Stromal cell of bone marrow (primary cell): ENCODE measurements around the gene GPSM1.

Experiments used
- DNase-seq: peaks from one replicate; pipeline ENCODE4 v3.0.0-alpha.2; 2012; ENCODE audit warnings: low read depth

The GPSM1 gene

DNA sequence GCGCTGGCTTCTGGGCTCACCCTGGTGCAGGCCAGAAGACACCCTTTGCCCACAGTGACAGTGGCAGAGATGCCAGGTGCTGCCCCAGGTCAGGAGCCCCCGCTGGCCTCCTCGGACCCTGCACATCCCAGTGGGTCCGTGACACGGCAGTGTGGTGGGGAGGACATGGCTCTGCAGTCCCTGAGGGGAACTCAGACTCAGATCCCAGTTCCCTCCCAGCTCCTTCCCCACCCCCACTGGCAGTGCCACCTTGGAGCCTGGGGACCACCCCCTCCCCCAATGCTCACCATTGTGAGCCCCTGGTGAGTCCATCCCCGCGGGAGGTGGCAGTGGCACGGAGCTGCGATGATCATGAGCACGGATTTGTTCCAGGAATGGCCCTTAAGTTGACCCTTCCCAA lies 22.9 kb upstream of the GPSM1 start:
- no peak for DNase-seq

DNA sequence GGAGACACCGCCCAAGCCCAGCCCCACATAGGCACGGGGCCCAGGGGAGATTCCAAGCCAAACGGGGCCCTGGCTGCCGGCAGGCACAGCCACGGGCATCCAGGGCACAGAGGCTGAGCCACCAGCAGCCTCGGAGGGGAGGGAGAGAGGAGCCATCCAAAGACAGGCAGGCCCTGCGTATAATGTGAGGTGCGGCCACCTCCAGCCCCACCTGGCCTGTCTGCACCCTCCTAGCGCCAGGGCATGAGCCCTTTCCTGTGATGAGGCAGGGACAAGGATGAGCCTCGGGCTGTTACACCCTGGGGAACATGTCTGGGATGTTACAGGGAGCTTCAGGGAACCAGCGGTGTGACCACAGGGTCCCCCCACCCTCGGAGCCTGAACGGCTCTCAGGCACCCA lies 22.4 kb upstream of the GPSM1 start:
- DNase-seq, result no peak

DNA sequence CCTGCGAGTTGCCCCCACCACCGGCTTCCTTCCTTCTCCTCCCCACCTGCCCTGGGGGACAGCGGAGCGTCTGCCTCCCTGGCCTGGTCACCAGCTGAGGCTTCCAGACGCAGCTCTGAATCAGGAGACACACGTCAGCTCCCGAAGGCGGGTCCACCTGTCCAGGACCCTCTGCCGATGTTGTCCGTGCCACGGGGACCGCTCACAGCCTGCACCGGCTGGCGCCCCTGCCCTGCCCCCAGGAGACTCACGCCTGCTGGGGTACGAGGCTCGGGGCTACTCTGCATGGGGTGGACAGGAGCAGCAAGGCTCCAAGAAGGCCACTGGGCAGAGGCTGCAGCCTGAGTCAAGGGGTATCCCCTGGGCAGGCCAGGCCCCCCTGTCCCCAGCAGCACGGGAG lies 21.5 kb upstream of the GPSM1 start:
- no peak for DNase-seq

- no peak for DNase-seq
These were observed 20.8 kb upstream of the GPSM1 start for GRCh38 chr9:136306211-136307208.

DNA sequence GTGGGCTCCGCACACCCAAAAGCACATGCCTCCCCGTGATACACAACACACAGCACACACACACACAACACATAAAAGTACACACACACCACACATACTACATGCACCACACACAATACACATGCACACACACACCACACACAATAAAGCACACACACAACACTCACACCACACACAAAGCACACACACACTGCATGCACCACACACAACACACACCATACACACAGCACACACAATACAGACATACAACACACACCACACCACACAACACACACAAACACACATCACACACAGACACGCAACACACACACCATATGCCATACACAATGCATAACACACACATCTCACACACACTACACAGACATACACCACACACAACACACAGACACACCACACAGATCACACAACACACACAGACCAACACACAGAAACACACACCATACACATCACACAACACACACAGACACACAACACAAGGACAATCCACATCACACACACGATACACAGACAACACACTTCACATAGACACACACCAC lies 20.1 kb upstream of the GPSM1 start:
- DNase-seq, result no peak

- no peak for DNase-seq
These were observed 19.2 kb upstream of the GPSM1 start for GRCh38 chr9:136308006-136308701.

DNA sequence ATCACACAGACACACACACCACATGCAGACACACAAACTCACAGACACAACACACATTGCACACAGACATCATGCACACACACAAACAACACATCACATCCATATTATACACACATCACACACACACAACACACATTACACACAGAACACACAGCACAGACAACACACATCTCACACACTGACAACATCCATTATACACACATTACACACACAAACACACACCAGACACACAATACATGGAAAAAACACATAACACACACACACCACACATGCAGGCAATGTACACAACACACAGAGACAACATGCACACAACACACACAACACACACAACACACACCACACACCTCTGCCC lies 18.7 kb upstream of the GPSM1 start:
- no peak for DNase-seq

- no peak for DNase-seq
These were observed 18.1 kb upstream of the GPSM1 start for GRCh38 chr9:136309101-136309801.

DNA sequence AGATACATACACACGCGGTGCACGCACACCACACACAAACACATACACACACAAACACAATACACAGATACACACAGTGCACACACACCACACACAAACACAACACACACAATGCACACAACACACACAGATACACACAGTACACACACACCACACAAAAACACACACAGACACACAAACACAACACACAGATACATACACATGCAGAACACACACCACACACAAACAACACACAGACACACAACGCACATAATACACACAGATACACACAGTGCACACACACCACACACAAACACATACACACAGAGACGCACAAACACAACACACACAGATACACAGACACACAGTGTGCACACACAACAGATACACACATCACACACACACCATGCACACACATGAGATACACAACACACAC lies 17.5 kb upstream of the GPSM1 start:
- no peak for DNase-seq

DNA sequence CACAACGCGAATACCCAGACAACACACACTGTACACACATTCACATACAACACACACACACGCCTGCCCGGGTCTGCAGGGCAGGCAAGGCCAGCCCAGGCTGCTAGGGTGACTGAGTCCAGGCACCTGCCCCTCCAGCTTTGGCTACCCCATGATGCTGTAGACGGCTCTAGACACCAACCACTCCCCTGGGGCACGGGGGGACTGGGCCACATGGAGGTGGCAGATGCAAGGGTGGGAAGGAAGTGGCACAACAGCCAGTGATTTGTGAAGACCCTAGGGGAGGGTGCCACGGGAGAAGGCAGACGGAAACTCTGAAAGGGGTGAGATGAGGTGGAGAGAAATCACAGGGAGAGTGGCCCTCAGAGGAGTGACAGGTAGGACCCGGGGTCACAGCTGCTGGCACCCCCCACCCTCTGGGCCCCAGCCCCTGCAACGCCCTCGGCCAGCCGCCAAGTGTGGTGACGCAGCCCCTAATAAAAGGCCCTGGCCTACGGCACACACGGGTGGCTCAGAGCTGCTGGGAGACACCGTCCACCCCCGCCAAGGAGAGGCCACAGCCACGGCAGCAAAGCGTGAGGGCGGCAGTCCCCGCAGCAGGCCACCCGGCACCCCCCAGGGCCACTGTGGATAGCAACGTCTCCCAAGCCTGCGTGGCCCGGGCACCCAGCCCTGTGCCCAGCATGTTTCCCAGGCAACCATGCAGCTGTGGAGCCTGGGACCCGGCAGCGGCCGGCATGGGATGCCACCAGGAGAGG lies 16.9 kb upstream of the GPSM1 start:
- DNase-seq, result no peak

DNA sequence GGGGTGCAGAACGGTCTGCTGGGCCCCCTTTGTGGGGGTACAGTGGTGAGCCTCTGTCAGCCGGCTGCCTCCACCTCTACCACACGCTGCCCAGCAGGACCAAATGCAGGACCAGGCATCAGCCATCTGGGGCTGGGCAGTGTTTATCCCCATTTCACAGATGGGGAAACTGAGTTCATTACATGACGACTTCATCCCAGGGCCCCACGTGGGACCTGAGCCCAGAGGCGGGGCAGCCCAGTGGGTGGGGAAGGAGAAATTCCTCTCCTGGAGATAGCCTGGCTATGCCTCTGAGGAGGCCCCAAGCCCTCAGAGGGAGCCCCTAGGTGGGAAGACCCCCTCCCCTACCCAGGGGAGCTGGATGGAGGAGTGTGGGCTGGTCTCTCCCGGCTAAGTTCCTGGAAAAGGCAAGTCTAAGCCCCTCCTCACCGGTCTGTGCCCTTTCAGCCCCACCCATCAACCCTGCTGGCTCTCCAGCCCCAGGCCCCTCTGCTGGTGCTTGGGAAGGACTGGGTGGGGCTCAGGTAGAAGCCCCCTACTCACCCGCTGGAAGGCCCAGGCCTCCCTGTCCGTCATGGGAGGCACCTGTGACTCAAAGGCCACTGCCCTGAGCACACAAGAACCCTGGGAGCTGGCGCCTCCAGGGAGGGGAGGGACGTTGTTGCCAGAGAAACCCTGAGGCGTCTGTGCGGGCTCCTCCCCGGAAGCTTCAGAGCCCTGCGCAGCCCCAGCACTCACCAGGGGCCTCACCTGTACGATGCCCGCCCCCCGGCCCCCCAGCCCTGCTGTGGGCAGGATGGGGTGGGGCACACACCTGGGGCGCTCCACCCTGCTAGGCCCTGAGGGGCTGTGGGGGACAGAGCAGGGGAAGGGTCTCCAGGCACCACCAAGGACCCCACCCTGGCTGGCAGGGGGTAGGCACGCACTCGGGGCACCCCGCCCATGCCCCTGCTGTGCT lies 16.0 kb upstream of the GPSM1 start:
- DNase-seq, result no peak

DNA sequence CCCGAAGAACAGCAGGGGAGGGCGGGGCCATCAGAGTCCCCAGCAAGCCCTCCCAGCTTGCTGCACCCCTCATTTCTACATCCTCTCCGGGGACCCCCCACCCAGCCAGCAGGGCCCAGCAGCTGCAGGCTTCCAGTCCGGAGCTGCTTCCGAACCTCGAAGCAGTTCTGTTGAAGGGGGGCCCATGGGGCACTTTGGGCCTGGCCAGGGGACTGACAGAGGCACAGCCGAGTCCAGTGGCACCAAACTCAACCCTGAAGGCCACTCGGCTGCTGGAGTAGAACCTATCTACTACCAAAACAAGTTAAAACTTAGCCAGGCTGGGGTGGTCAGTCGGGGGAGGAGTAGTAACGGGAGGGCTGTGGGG lies 15.3 kb upstream of the GPSM1 start:
- DNase-seq, result no peak

- DNase-seq, result no peak
These were observed 14.9 kb upstream of the GPSM1 start for GRCh38 chr9:136312436-136312835.

GRCh38 chr9:136313111-136314055 lies 14.0 kb upstream of the GPSM1 start:
- no peak for DNase-seq

- DNase-seq, result no peak
These were observed 13.3 kb upstream of the GPSM1 start for GRCh38 chr9:136314056-136314416.

DNA sequence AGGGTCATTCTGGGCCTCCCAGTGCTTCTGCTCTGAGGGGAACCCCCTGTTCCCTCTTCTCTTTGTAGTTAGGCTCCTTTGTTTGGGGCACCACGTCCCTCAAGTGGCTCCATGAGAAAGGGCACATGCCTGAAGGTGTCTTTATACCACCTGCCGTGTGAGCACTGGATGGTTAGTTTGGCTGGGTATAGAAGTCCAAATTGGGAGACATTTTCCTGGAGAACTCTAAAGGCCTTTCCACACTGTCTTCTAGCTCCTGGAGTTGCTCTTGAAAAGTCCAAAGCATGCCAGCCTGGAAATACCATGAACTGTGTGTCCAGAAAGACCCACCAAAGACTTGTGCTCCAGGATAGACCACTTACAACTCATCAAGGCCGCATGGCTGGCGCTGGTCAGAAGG lies 12.4 kb upstream of the GPSM1 start:
- DNase-seq, result no peak

GRCh38 chr9:136316271-136316751 lies 11.0 kb upstream of the GPSM1 start:
- DNase-seq, result no peak

GRCh38 chr9:136316896-136317676 lies 10.3 kb upstream of the GPSM1 start:
- no peak for DNase-seq

DNA sequence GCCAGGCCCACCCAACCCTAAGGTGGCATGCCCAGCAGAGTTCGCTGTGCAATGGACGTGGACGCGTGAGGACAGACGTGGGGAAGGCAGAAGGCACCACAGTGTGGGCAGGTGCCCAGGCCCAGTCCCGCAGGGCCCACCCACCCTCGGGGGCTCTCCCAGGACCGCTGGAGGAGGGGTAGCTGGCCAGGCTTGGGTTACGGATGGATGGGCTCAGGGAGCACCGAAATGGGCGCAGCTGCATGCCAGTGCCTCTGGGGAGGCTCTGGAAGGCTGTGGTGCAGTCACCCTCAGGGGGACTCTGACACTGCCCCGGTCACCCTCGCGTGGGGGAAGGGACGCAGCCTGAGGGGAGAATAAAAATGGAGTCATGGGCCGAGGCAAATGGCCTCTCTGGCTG lies 9.6 kb upstream of the GPSM1 start:
- DNase-seq, result no peak
